Parathyroid adenoma (tissue), 2 donors: ENCODE data around the gene BMP6.

ENCODE experiments used
- H2AFZ ChIP-seq: fragments of 300-600 bp; sonication (generic); one replicate; pipeline ENCODE4 v1.7.0; 2017; ENCODE audit warnings: antibody characterized with exemption, mild to moderate bottlenecking
- H3K27ac ChIP-seq: fragments of 300-600 bp; sonication (generic); one replicate; pipeline ENCODE4 v1.7.0; 2017
- H3K27me3 ChIP-seq: fragments of 300-600 bp; sonication (generic); one replicate; pipeline ENCODE4 v1.7.0; 2017; ENCODE audit warnings: low read length; ENCODE audit not compliant: control insufficient read depth, insufficient read depth
- H3K36me3 ChIP-seq: fragments of 300-600 bp; sonication (generic); one replicate; pipeline ENCODE4 v1.7.0; 2017; ENCODE audit warnings: low read length; ENCODE audit not compliant: control insufficient read depth, insufficient read depth
- H3K4me1 ChIP-seq: fragments of 300-600 bp; sonication (generic); one replicate; pipeline ENCODE4 v1.7.0; 2017; ENCODE audit warnings: control low read depth
- H3K4me2 ChIP-seq: fragments of 300-600 bp; sonication (generic); one replicate; pipeline ENCODE4 v1.7.0; 2017; ENCODE audit warnings: low read length
- H3K4me3 ChIP-seq: fragments of 300-600 bp; sonication (generic); one replicate; pipeline ENCODE4 v1.7.0; 2017; ENCODE audit warnings: low read depth, low read length
- H3K79me2 ChIP-seq: fragments of 300-600 bp; sonication (generic); one replicate; pipeline ENCODE4 v1.7.0; 2017; ENCODE audit warnings: control low read depth
- H3K9ac ChIP-seq: fragments of 300-600 bp; sonication (generic); one replicate; pipeline ENCODE4 v1.7.0; 2017; ENCODE audit warnings: mild to moderate bottlenecking
- H3K9me3 ChIP-seq: fragments of 300-600 bp; sonication (generic); one replicate; pipeline ENCODE4 v1.7.0; 2017; ENCODE audit warnings: low read length; ENCODE audit not compliant: control insufficient read depth
- TF ChIP-seq, protein P1 (sequence below): fragments of 300-600 bp; sonication (generic); IDR thresholded peaks from one replicate; pipeline ENCODE4 v1.7.0; 2017; ENCODE audit warnings: antibody characterized with exemption, mild to moderate bottlenecking
- donor health status: primary hyperparathyroidism.

The BMP6 gene

DNA sequence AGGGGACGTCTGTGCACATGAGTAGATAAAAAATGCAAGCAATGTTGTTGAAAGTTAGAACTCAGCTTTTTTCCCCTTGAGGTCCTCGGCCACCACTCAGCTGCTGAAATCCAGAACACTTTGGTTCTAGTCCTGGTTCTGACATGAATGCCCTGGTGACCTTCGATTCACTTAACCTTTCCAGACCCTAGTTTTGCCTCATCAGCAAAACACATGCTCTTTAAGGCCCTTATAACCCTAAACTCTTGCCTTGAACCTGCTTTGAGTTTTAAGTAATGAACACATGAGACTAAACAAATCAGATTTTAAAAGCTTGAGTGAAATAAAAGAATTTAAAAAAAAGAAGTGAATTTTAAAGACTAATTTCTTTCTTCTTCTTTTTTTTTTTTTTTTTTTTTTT, 33.4 kb downstream of the BMP6 start:
- Histone ChIP-seq H3K27ac (no peak overlapping the region), H3K4me2 (no peak overlapping the region), H3K36me3 (no peaks in the 10 kb centered on the region), H3K9ac (no peak overlapping the region), H2AFZ (no peak overlapping the region), H3K4me3 (no peak overlapping the region), H3K9me3 (no peaks in the 10 kb centered on the region), H3K79me2 (no peaks in the 10 kb centered on the region), H3K4me1 (no peaks in the 10 kb centered on the region), H3K27me3 (no peaks in the 10 kb centered on the region)
- TF ChIP-seq, protein P1, sequence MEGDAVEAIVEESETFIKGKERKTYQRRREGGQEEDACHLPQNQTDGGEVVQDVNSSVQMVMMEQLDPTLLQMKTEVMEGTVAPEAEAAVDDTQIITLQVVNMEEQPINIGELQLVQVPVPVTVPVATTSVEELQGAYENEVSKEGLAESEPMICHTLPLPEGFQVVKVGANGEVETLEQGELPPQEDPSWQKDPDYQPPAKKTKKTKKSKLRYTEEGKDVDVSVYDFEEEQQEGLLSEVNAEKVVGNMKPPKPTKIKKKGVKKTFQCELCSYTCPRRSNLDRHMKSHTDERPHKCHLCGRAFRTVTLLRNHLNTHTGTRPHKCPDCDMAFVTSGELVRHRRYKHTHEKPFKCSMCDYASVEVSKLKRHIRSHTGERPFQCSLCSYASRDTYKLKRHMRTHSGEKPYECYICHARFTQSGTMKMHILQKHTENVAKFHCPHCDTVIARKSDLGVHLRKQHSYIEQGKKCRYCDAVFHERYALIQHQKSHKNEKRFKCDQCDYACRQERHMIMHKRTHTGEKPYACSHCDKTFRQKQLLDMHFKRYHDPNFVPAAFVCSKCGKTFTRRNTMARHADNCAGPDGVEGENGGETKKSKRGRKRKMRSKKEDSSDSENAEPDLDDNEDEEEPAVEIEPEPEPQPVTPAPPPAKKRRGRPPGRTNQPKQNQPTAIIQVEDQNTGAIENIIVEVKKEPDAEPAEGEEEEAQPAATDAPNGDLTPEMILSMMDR, result no peak

DNA sequence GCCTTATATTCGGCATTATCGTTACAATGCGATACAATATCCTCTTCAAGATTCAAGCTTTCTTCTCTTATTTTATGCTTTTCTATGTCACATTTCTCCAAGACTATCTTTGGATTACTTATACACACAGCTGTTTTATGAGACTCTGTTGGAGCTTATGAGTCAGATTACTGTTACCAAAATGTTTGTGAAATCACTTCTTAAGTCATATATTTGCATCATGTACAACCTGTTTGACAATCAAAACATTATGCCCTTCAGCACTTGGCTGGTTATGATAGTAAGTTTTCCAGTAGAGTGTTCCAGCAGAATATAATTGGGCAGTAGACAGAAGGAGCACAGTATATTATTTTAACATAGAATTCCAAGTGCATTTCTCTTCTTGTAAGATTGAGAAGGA, 35.2 kb downstream of the BMP6 start:
- H3K36me3 ChIP-seq, result no peaks in the 10 kb centered on the region
- H3K79me2 ChIP-seq, result no peaks in the 10 kb centered on the region
- H3K27ac ChIP-seq, result no peak overlapping the region
- H3K4me1 ChIP-seq, result no peaks in the 10 kb centered on the region
- no peak overlapping the region for H2AFZ ChIP-seq
- no peaks in the 10 kb centered on the region for H3K27me3 ChIP-seq
- H3K4me2 ChIP-seq, result no peak overlapping the region
- H3K9me3 ChIP-seq, result no peaks in the 10 kb centered on the region
- no peak overlapping the region for H3K9ac ChIP-seq
- H3K4me3 ChIP-seq, result no peak overlapping the region
- TF ChIP-seq, protein P1, result no peak

DNA sequence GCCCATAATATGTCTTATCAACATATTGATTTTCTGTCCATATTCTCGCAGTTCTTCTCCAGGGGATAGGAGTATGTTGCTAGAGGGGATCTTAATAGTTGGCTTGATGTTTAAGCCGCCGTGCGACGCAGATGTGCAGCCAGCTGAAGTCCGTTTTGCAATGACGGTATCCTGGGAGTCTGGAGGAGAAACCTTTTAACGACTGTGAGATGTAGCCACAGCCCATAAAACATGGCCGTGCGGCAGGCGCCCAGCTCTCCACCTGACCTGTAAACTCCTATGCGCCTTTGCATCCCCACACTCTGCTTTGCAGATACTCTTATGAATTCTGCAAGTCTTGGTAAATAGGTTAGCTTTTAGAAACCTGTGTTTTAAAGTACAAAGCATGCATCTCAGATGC, 36.9 kb downstream of the BMP6 start:
- H2AFZ ChIP-seq, result no peak overlapping the region
- H3K36me3 ChIP-seq, result no peaks in the 10 kb centered on the region
- no peak overlapping the region for H3K27ac ChIP-seq
- no peaks in the 10 kb centered on the region for H3K79me2 ChIP-seq
- H3K9ac ChIP-seq, result no peak overlapping the region
- no peak overlapping the region for H3K4me3 ChIP-seq
- H3K9me3 ChIP-seq, result no peaks in the 10 kb centered on the region
- no peaks in the 10 kb centered on the region for H3K4me1 ChIP-seq
- TF ChIP-seq, protein P1, result no peak
- no peaks in the 10 kb centered on the region for H3K27me3 ChIP-seq
- H3K4me2 ChIP-seq, result no peak overlapping the region

DNA sequence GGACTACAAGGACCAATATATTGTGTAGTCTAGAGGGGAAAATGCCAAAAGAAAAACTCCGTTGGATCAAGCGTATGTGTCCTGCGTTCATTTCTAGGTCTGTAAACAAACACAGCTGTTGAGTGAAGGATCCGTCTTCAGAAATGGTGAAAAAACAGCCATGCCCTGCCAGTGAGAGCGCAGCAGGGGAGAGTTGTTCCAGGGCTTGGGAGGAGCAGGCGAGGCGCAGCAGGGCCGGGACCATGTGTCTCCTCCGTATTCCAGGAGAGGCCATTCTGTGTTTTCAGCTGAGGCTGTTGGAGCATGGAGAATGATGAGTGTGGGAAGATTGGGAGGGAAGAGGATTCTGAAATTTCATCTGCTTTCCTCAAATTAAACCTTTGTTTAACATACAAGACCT, 38.0 kb downstream of the BMP6 start:
- no peaks in the 10 kb centered on the region for H3K9me3 ChIP-seq
- H3K27ac ChIP-seq, result no peak overlapping the region
- H3K9ac ChIP-seq, result no peak overlapping the region
- no peak overlapping the region for H2AFZ ChIP-seq
- H3K36me3 ChIP-seq, result no peaks in the 10 kb centered on the region
- H3K4me2 ChIP-seq, result no peak overlapping the region
- no peak overlapping the region for H3K4me3 ChIP-seq
- H3K79me2 ChIP-seq, result no peaks in the 10 kb centered on the region
- H3K27me3 ChIP-seq, result no peaks in the 10 kb centered on the region
- TF ChIP-seq, protein P1, result no peak
- H3K4me1 ChIP-seq, result no peaks in the 10 kb centered on the region

GRCh38 chr6:7765575-7766325, 39.9 kb downstream of the BMP6 start:
- no peak overlapping the region for H2AFZ ChIP-seq
- H3K79me2 ChIP-seq, result no peaks in the 10 kb centered on the region
- H3K36me3 ChIP-seq, result no peaks in the 10 kb centered on the region
- H3K27ac ChIP-seq, result no peak overlapping the region
- TF ChIP-seq, protein P1, result no peak
- no peak overlapping the region for H3K4me3 ChIP-seq
- no peak overlapping the region for H3K4me2 ChIP-seq
- H3K9ac ChIP-seq, result no peak overlapping the region
- no peaks in the 10 kb centered on the region for H3K27me3 ChIP-seq
- H3K9me3 ChIP-seq, result no peaks in the 10 kb centered on the region
- no peaks in the 10 kb centered on the region for H3K4me1 ChIP-seq
